DOHH2 (cell line): ENCODE results near the gene DUSP16.

ENCODE experiments used
- H3F3A ChIP-seq: fragments of 200-600 bp; sonication (generic), shearing (Covaris generic); 2 replicates; pipeline ENCODE4 v1.6.0; 2016; ENCODE audit warnings: antibody characterized with exemption, mild to moderate bottlenecking; ENCODE audit not compliant: control insufficient read depth, insufficient read depth
- H3K27ac ChIP-seq: fragments of 200-600 bp; sonication (generic); 2 replicates; pipeline ENCODE4 v1.5.1; 2014; ENCODE audit warnings: low read depth, mild to moderate bottlenecking, low read length, moderate library complexity
- H3K27me3 ChIP-seq: fragments of 200-600 bp; sonication (generic); 2 replicates; pipeline ENCODE4 v1.6.1; 2014; ENCODE audit warnings: mild to moderate bottlenecking, low read length, mixed read lengths; ENCODE audit not compliant: control insufficient read depth
- H3K36me3 ChIP-seq: fragments of 200-600 bp; sonication (generic); 2 replicates; pipeline ENCODE4 v1.6.1; 2014; ENCODE audit warnings: mild to moderate bottlenecking, low read length, moderate library complexity, mixed read lengths; ENCODE audit not compliant: control insufficient read depth
- H3K4me1 ChIP-seq: fragments of 200-600 bp; sonication (generic); 2 replicates; pipeline ENCODE4 v1.6.1; 2014; ENCODE audit warnings: mild to moderate bottlenecking, low read length, mixed read lengths; ENCODE audit not compliant: control insufficient read depth
- H3K4me2 ChIP-seq: fragments of 200-600 bp; sonication (generic); 2 replicates; pipeline ENCODE4 v1.6.0; 2014; ENCODE audit warnings: mild to moderate bottlenecking, low read length, moderate library complexity
- H3K4me3 ChIP-seq: fragments of 200-600 bp; sonication (generic); 2 replicates; pipeline ENCODE4 v1.5.1; 2014; ENCODE audit warnings: mild to moderate bottlenecking, low read length, mixed read lengths
- H3K79me2 ChIP-seq: fragments of 200-600 bp; sonication (generic); 2 replicates; pipeline ENCODE4 v1.6.1; 2014; ENCODE audit warnings: mild to moderate bottlenecking, low read length, mixed read lengths; ENCODE audit not compliant: control insufficient read depth
- H3K9me2 ChIP-seq: fragments of 200-600 bp; sonication (generic); replicated peaks from 2 replicates; pipeline ENCODE4 v1.6.1; 2014; ENCODE audit warnings: mild to moderate bottlenecking, low read length, mixed read lengths; ENCODE audit not compliant: control insufficient read depth
- H3K9me3 ChIP-seq: fragments of 200-600 bp; sonication (generic); 2 replicates; pipeline ENCODE4 v1.6.1; 2014; ENCODE audit warnings: antibody characterized with exemption, low read length, mixed read lengths; ENCODE audit not compliant: control insufficient read depth, insufficient read depth
- H4K20me1 ChIP-seq: fragments of 200-600 bp; sonication (generic); 2 replicates; pipeline ENCODE4 v1.6.0; 2014; ENCODE audit warnings: low read depth, mild to moderate bottlenecking, antibody characterized with exemption, low read length, moderate library complexity; ENCODE audit not compliant: control insufficient read depth, insufficient read depth
- EZH2phosphoT487 ChIP-seq: fragments of 200-600 bp; sonication (generic); IDR thresholded peaks from 2 replicates; pipeline ENCODE4 v1.6.1; 2017; ENCODE audit warnings: borderline replicate concordance, mild to moderate bottlenecking, antibody characterized with exemption, low read length, moderate library complexity, mixed read lengths
- TF ChIP-seq, protein P1 (sequence below): fragments of 200-600 bp; sonication (generic); IDR thresholded peaks from one replicate; pipeline ENCODE4 v1.5.1; 2014; ENCODE audit warnings: antibody characterized with exemption, mild to moderate bottlenecking, low read depth, low read length; ENCODE audit not compliant: poor library complexity, severe bottlenecking

DUSP16 gene

DNA sequence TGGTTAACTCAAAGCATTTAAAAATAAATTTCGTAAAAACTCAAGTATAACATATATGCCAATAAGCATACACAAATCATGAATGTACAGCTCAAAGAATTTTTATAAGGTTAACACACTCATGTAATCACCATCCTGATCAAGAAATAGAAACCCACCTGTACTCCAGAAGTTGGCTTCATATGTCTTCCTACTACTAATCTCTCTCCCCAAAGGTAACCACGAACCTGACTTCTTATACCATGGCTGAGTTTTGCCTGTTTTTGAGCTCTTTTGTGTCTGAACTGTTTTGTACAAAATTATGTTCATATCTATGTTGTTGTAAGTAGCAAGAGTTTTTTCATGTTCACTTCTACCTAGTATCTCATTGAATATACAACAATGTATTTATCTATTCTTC lies 18.7 kb downstream of the DUSP16 start:
- Histone ChIP-seq H3K79me2 (no peaks in the 10 kb centered on the region), H3K27me3 (no peaks in the 10 kb centered on the region), H3F3A (no peaks in the 10 kb centered on the region), H3K36me3 (no peaks in the 10 kb centered on the region), H3K9me3 (no peaks in the 10 kb centered on the region), H3K9me2 (no peaks in the 10 kb centered on the region), H3K4me1 (peaks cover 15% of the 10 kb centered on the region), H3K4me3 (no peak overlapping the region), H3K27ac (no peak overlapping the region), H4K20me1 (no peaks in the 10 kb centered on the region), H3K4me2 (no peak overlapping the region)
- no peak for TF ChIP-seq EZH2phosphoT487

DNA sequence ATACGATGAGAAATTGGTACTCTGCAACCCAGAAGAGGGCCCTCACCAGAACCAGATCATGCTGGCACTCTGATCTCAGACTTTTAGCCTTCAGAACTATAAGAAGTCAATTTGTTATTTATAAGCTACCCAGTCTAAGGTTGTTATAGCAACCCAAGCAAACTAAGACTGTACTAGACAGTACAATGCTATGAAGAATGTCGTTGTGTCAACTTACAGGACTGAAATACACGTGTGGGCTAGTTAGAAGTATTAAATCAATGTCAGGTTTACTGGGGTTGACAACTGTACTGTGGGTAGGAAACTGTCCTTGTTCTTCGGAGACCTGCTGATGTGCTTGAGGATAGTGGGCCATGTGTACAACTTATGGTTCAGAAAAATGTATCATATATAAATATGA lies 19.7 kb downstream of the DUSP16 start:
- no peaks in the 10 kb centered on the region for H3K9me2 ChIP-seq
- H3F3A ChIP-seq, result no peaks in the 10 kb centered on the region
- H3K27ac ChIP-seq, result no peak overlapping the region
- peaks cover 15% of the 10 kb centered on the region for H3K4me1 ChIP-seq
- H4K20me1 ChIP-seq, result no peaks in the 10 kb centered on the region
- no peaks in the 10 kb centered on the region for H3K9me3 ChIP-seq
- no peaks in the 10 kb centered on the region for H3K79me2 ChIP-seq
- no peaks in the 10 kb centered on the region for H3K27me3 ChIP-seq
- no peak for TF ChIP-seq EZH2phosphoT487
- TF ChIP-seq, protein P1, sequence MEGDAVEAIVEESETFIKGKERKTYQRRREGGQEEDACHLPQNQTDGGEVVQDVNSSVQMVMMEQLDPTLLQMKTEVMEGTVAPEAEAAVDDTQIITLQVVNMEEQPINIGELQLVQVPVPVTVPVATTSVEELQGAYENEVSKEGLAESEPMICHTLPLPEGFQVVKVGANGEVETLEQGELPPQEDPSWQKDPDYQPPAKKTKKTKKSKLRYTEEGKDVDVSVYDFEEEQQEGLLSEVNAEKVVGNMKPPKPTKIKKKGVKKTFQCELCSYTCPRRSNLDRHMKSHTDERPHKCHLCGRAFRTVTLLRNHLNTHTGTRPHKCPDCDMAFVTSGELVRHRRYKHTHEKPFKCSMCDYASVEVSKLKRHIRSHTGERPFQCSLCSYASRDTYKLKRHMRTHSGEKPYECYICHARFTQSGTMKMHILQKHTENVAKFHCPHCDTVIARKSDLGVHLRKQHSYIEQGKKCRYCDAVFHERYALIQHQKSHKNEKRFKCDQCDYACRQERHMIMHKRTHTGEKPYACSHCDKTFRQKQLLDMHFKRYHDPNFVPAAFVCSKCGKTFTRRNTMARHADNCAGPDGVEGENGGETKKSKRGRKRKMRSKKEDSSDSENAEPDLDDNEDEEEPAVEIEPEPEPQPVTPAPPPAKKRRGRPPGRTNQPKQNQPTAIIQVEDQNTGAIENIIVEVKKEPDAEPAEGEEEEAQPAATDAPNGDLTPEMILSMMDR, result no peak
- no peaks in the 10 kb centered on the region for H3K36me3 ChIP-seq
- H3K4me3 ChIP-seq, result no peak overlapping the region
- H3K4me2 ChIP-seq, result no peak overlapping the region

DNA sequence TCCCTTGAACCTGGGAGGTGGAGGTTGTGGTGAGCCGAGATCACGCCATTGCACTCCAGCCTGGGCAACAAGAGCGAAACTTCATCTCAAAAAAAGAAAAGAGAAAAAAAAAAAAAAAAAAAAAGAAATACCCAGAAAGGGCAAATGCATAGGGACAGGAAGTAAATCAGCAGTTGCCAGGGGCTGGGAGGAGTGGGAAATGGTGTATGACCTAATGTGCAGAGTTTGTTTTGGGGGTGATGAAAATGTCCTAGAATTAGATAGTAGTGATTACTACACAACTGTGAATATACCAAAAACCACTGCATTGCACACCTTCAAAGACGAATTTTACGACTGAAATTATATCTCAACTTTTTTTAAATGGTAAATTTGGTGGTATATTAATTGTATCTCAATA lies 20.4 kb downstream of the DUSP16 start:
- H3K4me1 ChIP-seq, result peaks cover 15% of the 10 kb centered on the region

DNA sequence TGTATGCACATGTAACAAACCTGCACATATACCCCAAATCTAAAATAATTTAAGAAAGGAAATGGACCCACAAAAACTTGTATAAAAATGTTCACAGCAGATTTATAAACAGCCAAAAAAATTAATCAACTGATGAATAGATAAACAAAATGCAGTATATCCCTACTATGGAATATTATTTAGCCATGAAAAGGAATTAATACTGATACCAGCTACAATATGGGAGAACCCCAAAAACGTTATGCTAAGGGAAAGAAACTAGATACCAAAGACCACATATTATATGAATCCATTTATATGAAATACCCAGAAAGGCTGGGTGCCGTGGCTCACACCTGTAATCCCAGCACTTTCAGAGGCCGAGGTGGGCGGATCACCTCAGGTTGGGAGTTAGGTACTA lies 20.9 kb downstream of the DUSP16 start:
- Histone ChIP-seq H3K36me3 (no peaks in the 10 kb centered on the region), H3K27ac (no peak overlapping the region), H3K4me1 (peaks cover 15% of the 10 kb centered on the region), H3K9me3 (no peaks in the 10 kb centered on the region), H3K9me2 (no peaks in the 10 kb centered on the region), H3K79me2 (no peaks in the 10 kb centered on the region), H3K4me3 (no peak overlapping the region), H3K27me3 (no peaks in the 10 kb centered on the region), H4K20me1 (no peaks in the 10 kb centered on the region), H3F3A (no peaks in the 10 kb centered on the region), H3K4me2 (no peak overlapping the region)
- no peak for TF ChIP-seq EZH2phosphoT487
- TF ChIP-seq, protein P1, result no peak

More for the DNA sequence above, 20.4 kb downstream of the DUSP16 start:
- no peak for TF ChIP-seq EZH2phosphoT487
- TF ChIP-seq, protein P1, result no peak
- H3K9me2 ChIP-seq, result no peaks in the 10 kb centered on the region
- no peaks in the 10 kb centered on the region for H3K79me2 ChIP-seq
- H4K20me1 ChIP-seq, result no peaks in the 10 kb centered on the region
- H3K9me3 ChIP-seq, result no peaks in the 10 kb centered on the region
- no peaks in the 10 kb centered on the region for H3K27me3 ChIP-seq
- H3K36me3 ChIP-seq, result no peaks in the 10 kb centered on the region
- H3K27ac ChIP-seq, result no peak overlapping the region
- H3F3A ChIP-seq, result no peaks in the 10 kb centered on the region
- no peak overlapping the region for H3K4me2 ChIP-seq
- H3K4me3 ChIP-seq, result no peak overlapping the region
